HL-60 (cell line): ENCODE data around the gene FAM184A.

ENCODE experiments used
- DNase-seq, 2 experiments: peaks; one replicate each; pipeline ENCODE4 v3.0.0-alpha.2; 2010 to 2020; ENCODE audit warnings: low read depth in 1 of 2, low spot score in 1 of 2
- H3K27ac ChIP-seq: fragments of 250-450 bp; sonication (Bioruptor Pico); replicated peaks from 2 replicates; pipeline ENCODE4 v1.5.1; 2020; ENCODE audit warnings: mild to moderate bottlenecking, moderate library complexity
- H3K27me3 ChIP-seq: fragments of 250-450 bp; sonication (Bioruptor Pico); 2 replicates; pipeline ENCODE4 v1.5.1; 2021; ENCODE audit warnings: mild to moderate bottlenecking, moderate library complexity; ENCODE audit not compliant: insufficient read depth, poor library complexity, severe bottlenecking
- H3K4me3 ChIP-seq: replicated peaks from 2 replicates; pipeline ENCODE4 v1.5.1; 2011; ENCODE audit warnings: mild to moderate bottlenecking, control low read depth, low read length; ENCODE audit not compliant: insufficient read depth
- GABPA ChIP-seq: IDR thresholded peaks from 2 replicates; pipeline ENCODE4 v1.6.1; 2012; ENCODE audit warnings: low read depth
- POLR2AphosphoS5 ChIP-seq: IDR thresholded peaks from 2 replicates; pipeline ENCODE4 v1.6.1; 2012; ENCODE audit warnings: low read depth
- SPI1 ChIP-seq: IDR thresholded peaks from 2 replicates; pipeline ENCODE4 v1.6.1; 2012; ENCODE audit warnings: low read depth, mild to moderate bottlenecking, borderline replicate concordance
- TF ChIP-seq, protein P1 (sequence below): IDR thresholded peaks from one replicate; pipeline ENCODE4 v1.5.1; 2011; ENCODE audit warnings: low read length, control low read depth, inconsistent platforms; ENCODE audit not compliant: insufficient read depth
- TF ChIP-seq, protein P2 (sequence below): IDR thresholded peaks from 2 replicates; pipeline ENCODE4 v1.6.1; 2012; ENCODE audit warnings: low read depth; ENCODE audit not compliant: insufficient replicate concordance

Gene FAM184A

DNA sequence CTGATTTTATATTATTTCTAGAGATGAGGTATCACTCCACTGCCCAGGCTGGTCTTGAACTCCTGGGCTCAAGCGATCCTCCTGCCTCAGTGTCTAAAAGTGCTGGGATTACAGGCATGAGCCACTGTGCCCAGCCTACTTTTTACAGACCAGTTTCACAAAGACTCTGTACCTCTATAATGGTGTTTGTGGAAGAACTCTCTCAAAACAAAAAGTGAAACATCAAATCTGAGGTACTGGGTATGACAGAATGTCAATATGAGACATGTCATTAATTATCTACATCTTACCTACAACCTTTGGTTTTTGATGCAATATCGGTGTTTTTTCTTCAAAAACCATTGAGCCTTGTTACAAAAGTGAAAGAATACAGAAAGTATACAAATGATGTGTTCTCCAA lies 94.1 kb downstream of the FAM184A start:
- Histone ChIP-seq H3K27me3 (no peaks in the 10 kb centered on the region), H3K4me3 (no peak overlapping the region), H3K27ac (no peak overlapping the region)
- no peak for DNase-seq
- TF ChIP-seq GABPA (no peak), SPI1 (no peak), POLR2AphosphoS5 (no peak)
- TF ChIP-seq, protein P1, sequence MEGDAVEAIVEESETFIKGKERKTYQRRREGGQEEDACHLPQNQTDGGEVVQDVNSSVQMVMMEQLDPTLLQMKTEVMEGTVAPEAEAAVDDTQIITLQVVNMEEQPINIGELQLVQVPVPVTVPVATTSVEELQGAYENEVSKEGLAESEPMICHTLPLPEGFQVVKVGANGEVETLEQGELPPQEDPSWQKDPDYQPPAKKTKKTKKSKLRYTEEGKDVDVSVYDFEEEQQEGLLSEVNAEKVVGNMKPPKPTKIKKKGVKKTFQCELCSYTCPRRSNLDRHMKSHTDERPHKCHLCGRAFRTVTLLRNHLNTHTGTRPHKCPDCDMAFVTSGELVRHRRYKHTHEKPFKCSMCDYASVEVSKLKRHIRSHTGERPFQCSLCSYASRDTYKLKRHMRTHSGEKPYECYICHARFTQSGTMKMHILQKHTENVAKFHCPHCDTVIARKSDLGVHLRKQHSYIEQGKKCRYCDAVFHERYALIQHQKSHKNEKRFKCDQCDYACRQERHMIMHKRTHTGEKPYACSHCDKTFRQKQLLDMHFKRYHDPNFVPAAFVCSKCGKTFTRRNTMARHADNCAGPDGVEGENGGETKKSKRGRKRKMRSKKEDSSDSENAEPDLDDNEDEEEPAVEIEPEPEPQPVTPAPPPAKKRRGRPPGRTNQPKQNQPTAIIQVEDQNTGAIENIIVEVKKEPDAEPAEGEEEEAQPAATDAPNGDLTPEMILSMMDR: no peak
- TF ChIP-seq, protein P2, sequence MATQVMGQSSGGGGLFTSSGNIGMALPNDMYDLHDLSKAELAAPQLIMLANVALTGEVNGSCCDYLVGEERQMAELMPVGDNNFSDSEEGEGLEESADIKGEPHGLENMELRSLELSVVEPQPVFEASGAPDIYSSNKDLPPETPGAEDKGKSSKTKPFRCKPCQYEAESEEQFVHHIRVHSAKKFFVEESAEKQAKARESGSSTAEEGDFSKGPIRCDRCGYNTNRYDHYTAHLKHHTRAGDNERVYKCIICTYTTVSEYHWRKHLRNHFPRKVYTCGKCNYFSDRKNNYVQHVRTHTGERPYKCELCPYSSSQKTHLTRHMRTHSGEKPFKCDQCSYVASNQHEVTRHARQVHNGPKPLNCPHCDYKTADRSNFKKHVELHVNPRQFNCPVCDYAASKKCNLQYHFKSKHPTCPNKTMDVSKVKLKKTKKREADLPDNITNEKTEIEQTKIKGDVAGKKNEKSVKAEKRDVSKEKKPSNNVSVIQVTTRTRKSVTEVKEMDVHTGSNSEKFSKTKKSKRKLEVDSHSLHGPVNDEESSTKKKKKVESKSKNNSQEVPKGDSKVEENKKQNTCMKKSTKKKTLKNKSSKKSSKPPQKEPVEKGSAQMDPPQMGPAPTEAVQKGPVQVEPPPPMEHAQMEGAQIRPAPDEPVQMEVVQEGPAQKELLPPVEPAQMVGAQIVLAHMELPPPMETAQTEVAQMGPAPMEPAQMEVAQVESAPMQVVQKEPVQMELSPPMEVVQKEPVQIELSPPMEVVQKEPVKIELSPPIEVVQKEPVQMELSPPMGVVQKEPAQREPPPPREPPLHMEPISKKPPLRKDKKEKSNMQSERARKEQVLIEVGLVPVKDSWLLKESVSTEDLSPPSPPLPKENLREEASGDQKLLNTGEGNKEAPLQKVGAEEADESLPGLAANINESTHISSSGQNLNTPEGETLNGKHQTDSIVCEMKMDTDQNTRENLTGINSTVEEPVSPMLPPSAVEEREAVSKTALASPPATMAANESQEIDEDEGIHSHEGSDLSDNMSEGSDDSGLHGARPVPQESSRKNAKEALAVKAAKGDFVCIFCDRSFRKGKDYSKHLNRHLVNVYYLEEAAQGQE: no peak

DNA sequence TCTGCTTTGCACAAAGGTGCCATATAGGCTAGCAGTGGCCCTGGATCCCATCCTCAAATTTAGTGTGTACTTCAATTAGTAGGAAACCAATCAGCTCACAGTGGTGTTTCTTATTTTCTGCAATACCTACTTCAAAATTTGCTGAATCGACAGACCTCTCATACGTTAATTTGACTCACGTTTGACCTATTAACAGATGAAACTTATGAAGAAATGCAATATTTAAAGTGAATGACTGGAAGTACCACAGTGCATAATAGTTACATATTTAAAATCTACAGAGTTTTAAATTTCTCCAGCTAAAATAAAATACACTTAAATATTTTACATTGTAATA lies 95.9 kb downstream of the FAM184A start:
- Histone ChIP-seq H3K27ac (no peak overlapping the region), H3K27me3 (no peaks in the 10 kb centered on the region), H3K4me3 (no peak overlapping the region)
- no peak for TF ChIP-seq GABPA
- TF ChIP-seq, protein P2: no peak
- TF ChIP-seq POLR2AphosphoS5: no peak
- TF ChIP-seq SPI1: no peak
- TF ChIP-seq, protein P1: no peak
- DNase-seq: no peak

DNA sequence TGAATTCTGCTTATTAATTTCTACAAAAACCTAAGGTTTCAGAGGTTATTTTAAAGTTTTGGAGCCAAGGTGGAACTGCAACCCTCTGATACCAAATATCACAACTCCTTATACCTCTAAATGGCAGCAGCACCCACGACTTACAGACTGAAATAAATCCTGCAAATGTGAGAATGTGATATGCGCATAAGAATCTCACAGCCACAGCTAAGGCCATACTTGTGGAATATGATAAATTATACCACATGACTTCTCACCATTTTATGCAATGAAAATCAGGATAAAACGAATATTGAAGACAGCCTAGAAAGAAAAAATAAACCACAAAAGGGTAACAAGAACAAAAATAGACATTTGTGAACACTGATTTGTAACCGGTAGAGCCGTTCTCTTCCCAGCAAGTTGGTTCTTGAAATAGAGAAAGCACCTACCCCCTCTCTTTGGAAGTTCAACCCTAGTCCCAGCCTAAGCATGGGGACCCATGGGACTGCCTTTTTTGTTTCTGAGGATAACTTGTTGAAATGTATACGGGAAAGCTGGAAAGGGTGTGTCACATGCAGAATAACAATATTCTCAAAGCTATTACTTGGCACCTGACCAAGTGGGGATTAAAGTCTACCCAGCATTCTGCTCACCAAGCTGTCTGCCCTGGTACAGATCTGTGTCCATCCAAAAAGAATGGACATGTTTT lies 96.4 kb downstream of the FAM184A start:
- Histone ChIP-seq H3K27me3 (no peaks in the 10 kb centered on the region), H3K4me3 (no peak overlapping the region), H3K27ac (no peak overlapping the region)
- TF ChIP-seq GABPA: no peak
- TF ChIP-seq POLR2AphosphoS5: no peak
- TF ChIP-seq SPI1: no peak
- TF ChIP-seq, protein P1: no peak
- TF ChIP-seq, protein P2: no peak
- no peak for DNase-seq
